ENCODE results near the gene OAF.

DNA sequence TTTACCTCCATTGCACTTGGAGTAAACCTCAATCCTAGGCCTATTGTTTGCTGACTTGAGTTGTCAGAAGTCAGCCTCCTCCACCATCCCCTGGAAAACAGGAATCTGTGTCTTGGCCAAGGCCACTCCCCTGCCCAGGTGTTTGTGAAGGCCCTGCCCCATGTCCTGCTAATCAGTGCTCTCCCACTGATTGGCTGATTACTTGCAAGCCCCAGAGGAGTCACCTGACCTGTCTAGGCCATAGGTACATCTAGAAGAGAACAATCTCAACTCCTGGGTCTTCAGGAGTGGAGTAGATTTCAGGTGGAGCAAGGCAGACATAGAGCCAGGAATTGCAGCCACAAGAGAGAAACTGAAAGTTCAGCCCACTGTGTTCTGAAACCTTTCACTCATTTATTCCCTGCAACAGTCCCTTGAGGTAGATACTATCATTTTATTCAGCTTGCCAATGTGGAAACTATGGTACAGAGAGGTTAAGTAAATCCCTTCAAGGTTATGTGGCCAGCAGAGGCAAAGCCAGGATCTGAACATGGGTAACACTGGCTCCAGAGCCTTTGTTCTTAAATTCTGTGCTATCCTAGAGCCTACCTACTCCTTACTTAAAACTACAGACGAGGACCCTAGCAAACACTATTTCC is 10.4 kb downstream of the OAF start:
- TF ChIP-seq EP300 (IDR thresholded peaks at IDR 0.05; ENCODE audit: borderline replicate concordance) (no peak), YY1 (IDR thresholded peaks at IDR 0.05; ENCODE audit: low read depth) (no peak), CEBPB (IDR thresholded peaks at IDR 0.05) (no peak)
- TF ChIP-seq, protein P1, sequence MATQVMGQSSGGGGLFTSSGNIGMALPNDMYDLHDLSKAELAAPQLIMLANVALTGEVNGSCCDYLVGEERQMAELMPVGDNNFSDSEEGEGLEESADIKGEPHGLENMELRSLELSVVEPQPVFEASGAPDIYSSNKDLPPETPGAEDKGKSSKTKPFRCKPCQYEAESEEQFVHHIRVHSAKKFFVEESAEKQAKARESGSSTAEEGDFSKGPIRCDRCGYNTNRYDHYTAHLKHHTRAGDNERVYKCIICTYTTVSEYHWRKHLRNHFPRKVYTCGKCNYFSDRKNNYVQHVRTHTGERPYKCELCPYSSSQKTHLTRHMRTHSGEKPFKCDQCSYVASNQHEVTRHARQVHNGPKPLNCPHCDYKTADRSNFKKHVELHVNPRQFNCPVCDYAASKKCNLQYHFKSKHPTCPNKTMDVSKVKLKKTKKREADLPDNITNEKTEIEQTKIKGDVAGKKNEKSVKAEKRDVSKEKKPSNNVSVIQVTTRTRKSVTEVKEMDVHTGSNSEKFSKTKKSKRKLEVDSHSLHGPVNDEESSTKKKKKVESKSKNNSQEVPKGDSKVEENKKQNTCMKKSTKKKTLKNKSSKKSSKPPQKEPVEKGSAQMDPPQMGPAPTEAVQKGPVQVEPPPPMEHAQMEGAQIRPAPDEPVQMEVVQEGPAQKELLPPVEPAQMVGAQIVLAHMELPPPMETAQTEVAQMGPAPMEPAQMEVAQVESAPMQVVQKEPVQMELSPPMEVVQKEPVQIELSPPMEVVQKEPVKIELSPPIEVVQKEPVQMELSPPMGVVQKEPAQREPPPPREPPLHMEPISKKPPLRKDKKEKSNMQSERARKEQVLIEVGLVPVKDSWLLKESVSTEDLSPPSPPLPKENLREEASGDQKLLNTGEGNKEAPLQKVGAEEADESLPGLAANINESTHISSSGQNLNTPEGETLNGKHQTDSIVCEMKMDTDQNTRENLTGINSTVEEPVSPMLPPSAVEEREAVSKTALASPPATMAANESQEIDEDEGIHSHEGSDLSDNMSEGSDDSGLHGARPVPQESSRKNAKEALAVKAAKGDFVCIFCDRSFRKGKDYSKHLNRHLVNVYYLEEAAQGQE (IDR thresholded peaks at IDR 0.05; ENCODE audit: low read depth) = no peak
